Amniotic stem cell (primary cell): Measurements from ENCODE around the gene WDR76.
"Not testable (repeated sequence)": the region's sequence is repeated elsewhere in the genome, so short reads cannot be mapped to it uniquely, and the experiment has no call there.

Experiments
- DNase-seq: peaks from one replicate; lab custom pipeline; 2025; lab: John Stamatoyannopoulos, UW

WDR76 gene

GRCh38 chr15:43821505-43821904 is 5.3 kb upstream of the WDR76 start:
- no peak for DNase-seq

GRCh38 chr15:43824302-43825246 is 2.2 kb upstream of the WDR76 start, which contains the start of gene MFAP1:
MFAP1 (minus strand) TSS chr15:43824690; CDS start chr15:43824569, 121 bp downstream.
- peak; percentile 89 for DNase-seq

- not testable (repeated sequence) for DNase-seq
Observed at GRCh38 chr15:43825305-43825704, 1.5 kb upstream of the WDR76 start.

- no peak for DNase-seq
Observed at GRCh38 chr15:43826029-43826507, 734 bp upstream of the WDR76 start.

- DNase-seq = no peak
Observed at GRCh38 chr15:43828061-43828657, 1.4 kb downstream of the WDR76 start.

DNA sequence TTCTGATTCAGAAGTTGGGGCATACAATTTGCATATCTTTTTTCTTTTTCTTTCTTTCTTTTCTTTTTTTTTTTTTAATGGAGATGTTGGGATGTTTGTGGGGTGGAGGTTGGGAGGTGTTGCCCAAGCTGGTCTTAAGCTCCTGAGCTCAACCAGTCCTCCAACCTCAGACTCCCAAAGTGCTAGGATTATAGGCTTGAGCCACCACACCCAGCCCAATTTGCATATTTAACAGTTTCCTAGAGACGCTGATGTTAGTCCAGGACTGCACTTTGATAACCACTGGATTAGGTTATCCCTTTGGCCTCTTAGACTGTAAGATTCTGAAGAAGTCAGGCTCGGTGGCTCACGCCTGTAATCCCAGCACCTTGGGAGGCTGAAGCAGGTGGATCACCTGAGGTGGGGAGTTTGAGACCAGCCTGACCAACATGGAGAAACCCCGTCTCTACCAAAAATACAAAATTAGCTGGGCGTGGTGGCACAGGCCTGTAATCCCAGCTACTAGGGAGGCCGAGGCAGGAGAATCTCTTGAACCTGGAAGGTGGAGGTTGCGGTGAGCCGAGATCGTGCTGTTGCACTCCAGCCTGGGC is 3.2 kb downstream of the WDR76 start:
- DNase-seq = not testable (repeated sequence)

GRCh38 chr15:43830691-43831275 is 4.0 kb downstream of the WDR76 start:
- not testable (repeated sequence) for DNase-seq

GRCh38 chr15:43831519-43832052 is 4.8 kb downstream of the WDR76 start:
- not testable (repeated sequence) for DNase-seq

GRCh38 chr15:43832485-43832884 is 5.7 kb downstream of the WDR76 start:
- DNase-seq = not testable (repeated sequence)

GRCh38 chr15:43845421-43845820 is 18.6 kb downstream of the WDR76 start:
- DNase-seq = no peak

- DNase-seq = no peak
Observed at GRCh38 chr15:43851251-43851650, 24.4 kb downstream of the WDR76 start.

DNA sequence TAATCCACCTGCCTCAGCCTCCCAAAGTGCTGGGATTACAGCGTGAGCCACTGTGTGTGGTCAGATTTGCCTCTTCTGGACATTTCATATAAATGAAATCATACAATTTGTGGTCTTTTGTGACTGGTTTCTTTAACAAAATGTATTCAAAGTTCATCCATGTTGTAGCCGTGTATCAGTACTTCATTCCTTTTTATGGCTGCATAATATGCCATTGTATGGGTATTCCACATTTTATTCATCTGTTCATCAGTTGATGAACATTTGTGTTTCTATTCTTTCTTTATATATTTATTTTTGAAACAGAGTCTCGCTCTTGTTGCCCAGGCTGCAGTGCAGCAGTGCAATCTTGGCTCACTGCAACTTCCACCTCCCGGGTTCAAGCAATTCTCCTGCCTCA is 25.8 kb downstream of the WDR76 start:
- DNase-seq = no peak

- no peak for DNase-seq
Observed at GRCh38 chr15:43854801-43855200, 28.0 kb downstream of the WDR76 start.

- no peak for DNase-seq
Observed at GRCh38 chr15:43859546-43859945, 32.7 kb downstream of the WDR76 start.

DNA sequence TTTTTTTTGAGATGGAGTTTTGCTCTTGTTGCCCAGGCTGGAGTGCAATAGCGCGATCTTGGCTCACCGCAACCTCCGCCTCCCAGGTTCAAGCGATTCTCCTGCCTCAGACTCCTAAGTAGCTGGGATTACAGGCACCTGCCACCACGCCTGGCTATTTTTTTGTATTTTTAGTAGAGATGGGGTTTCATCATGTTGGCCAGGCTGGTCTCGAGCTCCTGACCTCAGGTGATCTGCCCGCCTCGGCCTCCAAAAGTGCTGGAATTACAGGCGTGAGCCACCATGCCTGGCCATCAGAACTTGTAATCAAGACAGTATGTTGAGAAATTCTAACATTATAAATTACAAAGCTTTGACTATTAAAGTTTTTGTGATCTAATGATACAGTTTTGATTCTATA is 39.8 kb downstream of the WDR76 start:
- DNase-seq = not testable (repeated sequence)

DNA sequence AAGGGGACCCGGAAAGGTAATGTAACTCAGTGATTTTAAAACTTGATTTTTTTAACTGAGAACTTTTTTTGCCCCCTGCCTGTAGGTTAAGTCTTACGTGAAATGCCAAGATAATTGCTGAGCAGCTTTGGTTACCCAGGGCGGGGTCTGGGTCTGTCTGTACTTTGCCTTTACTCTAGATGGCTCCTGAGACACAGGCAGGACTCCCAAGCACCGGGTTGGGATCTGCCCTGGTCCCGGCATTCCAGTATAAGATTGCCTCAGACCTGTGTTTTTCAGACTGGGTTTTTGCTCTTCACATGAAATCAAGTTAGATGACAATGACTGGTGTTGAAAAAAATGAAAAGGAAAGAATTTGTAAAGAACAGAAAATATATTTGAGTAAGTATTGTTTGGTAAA is 40.3 kb downstream of the WDR76 start:
- no peak for DNase-seq

- DNase-seq = no peak
Observed at GRCh38 chr15:43868406-43868805, 41.6 kb downstream of the WDR76 start.

DNA sequence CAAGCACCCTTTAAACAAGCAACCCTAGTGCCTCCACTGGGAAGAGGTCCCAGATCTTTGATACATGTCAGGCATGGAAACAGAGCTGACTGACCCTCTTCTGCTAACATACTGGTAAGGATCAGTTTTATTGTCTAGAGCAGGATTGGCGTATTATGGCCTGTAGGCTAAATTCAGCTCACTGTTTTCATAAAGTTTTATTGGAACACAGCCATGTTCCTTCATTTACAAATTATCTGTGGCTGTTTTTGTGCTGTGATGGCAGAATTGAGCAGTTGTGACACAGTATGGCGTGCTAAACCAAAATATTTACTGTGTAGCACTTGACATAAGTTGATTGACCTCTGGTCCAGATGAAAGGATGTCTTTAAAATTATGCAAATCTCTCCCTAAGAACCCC is 45.0 kb downstream of the WDR76 start:
- DNase-seq = no peak

GRCh38 chr15:43872416-43873020 is 45.7 kb downstream of the WDR76 start:
- DNase-seq = peak; percentile 65

GRCh38 chr15:43873651-43874050 is 46.8 kb downstream of the WDR76 start:
- DNase-seq = no peak

DNA sequence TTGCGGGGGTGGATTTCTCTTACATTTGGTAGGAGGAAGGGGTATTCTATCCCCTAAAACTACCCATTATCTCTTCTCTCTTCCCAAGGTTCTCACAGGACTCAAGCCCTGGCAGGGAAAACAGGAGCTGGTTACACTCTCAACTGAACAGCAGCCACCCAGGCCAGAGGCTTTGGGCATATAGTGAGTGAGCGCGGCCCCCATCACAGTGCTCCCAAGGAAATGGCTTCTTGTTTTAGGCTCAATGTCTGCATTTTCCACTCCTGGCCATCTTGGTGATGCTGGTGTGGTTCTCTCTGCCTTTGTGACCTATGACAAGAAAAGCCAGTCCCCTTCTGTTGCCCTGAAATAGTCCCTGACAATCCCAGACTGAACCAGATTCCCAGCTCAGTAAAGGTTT is 50.1 kb downstream of the WDR76 start:
- DNase-seq = no peak

DNA sequence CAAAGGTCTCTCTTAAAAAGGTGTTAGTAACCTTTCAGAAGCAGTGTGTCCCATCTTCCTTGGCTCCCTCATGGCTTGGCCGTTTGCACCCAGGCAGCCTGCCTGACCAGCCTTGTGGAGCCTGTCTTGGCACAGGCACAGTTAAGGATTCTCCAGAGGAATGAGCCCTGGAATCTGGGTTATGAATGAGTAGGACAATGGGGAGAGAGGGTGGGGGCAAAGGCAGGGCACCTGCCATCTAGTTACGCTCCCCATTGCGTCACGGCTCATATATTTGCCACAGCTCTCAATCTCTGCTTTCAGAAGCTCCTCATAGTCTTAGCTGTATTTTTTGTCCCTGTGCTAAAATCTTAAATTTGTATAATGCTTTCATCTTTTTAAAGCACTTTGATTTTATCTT is 50.6 kb downstream of the WDR76 start:
- no peak for DNase-seq
